Measurements from ENCODE around the gene ACTR1B. TPM values are rescaled to one million over a fixed set of nuclear protein-coding genes. Genes with fewer than 3 reads are reported as not detected.
"Not testable (repeated sequence)": the region's sequence is repeated elsewhere in the genome, so short reads cannot be mapped to it uniquely, and the experiment has no call there.

Gene ACTR1B
- polyA plus RNA-seq, 1 experiment: 26.4 TPM

- peak within 1 kb of the TSS; percentile 97 for H3K4me3 ChIP-seq (ENCODE audit: low read depth, low read length)
- TF ChIP-seq, protein P1, sequence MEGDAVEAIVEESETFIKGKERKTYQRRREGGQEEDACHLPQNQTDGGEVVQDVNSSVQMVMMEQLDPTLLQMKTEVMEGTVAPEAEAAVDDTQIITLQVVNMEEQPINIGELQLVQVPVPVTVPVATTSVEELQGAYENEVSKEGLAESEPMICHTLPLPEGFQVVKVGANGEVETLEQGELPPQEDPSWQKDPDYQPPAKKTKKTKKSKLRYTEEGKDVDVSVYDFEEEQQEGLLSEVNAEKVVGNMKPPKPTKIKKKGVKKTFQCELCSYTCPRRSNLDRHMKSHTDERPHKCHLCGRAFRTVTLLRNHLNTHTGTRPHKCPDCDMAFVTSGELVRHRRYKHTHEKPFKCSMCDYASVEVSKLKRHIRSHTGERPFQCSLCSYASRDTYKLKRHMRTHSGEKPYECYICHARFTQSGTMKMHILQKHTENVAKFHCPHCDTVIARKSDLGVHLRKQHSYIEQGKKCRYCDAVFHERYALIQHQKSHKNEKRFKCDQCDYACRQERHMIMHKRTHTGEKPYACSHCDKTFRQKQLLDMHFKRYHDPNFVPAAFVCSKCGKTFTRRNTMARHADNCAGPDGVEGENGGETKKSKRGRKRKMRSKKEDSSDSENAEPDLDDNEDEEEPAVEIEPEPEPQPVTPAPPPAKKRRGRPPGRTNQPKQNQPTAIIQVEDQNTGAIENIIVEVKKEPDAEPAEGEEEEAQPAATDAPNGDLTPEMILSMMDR (IDR thresholded peaks at IDR 0.05; ENCODE audit: low read depth, low read length): no peak
- POLR2A ChIA-PET: interaction anchor here (0.9 to 1.8 kb wide), 5 partner anchors 15 to 56 kb away, joined by 3 to 33 read pairs (median 12); partner anchors contain the start of genes ACTR1B and ANKRD36B
- H3K9me3 ChIP-seq (ENCODE audit: control insufficient read depth, insufficient read depth, low read length): peaks cover 3% of the 10 kb centered on the region; the same call in 1 of the 2 replicates
- CTCF ChIA-PET: interaction anchor here (0.6 to 3.2 kb wide), 8 partner anchors 16 to 184 kb away, joined by 3 to 14 read pairs (median 4); partner anchors contain the start of gene ACTR1B
- DNase-seq (ENCODE audit: low read depth, low spot score): peak; percentile 92
- no peaks in the 10 kb centered on the region for H3K27me3 ChIP-seq (ENCODE audit: control insufficient read depth, insufficient read depth, low read length)
- peak within 1 kb of the TSS; percentile 49 for H3K27ac ChIP-seq (ENCODE audit: low read depth, low read length)
Observed at GRCh38 chr2:97645695-97646629, 17.9 kb downstream of the ACTR1B start, which contains the start of gene COX5B. Gene COX5B, plus strand, starts transcription at chr2:97646062. Its CDS starts 25 bp downstream, at chr2:97646087.

GRCh38 chr2:97645112-97645694 is 18.6 kb downstream of the ACTR1B start:
- Histone ChIP-seq H3K4me3 (ENCODE audit: low read depth, low read length) (peak overlapping the region; percentile 46), H3K27ac (ENCODE audit: low read depth, low read length) (peak overlapping the region; percentile 49), H3K9me3 (ENCODE audit: control insufficient read depth, insufficient read depth, low read length) (peaks cover 3% of the 10 kb centered on the region; the same call in 1 of the 2 replicates), H3K27me3 (ENCODE audit: control insufficient read depth, insufficient read depth, low read length) (no peaks in the 10 kb centered on the region)
- CTCF ChIA-PET: interaction anchor here (0.6 to 3.2 kb wide), 5 partner anchors 17 to 185 kb away, joined by 3 to 14 read pairs (median 4); partner anchors contain the start of gene ACTR1B
- no peak for DNase-seq (ENCODE audit: low read depth, low spot score)
- TF ChIP-seq, protein P1 (IDR thresholded peaks at IDR 0.05; ENCODE audit: low read depth, low read length): no peak
- POLR2A ChIA-PET: interaction anchor here (0.9 to 1.8 kb wide), 5 partner anchors 15 to 55 kb away, joined by 3 to 33 read pairs (median 12); partner anchors contain the start of genes ACTR1B and ANKRD36B

GRCh38 chr2:97644023-97644717 is 19.7 kb downstream of the ACTR1B start:
- no peak for DNase-seq (ENCODE audit: low read depth, low spot score)
- POLR2A ChIA-PET: no interaction called here
- Histone ChIP-seq H3K27me3 (ENCODE audit: control insufficient read depth, insufficient read depth, low read length) (no peaks in the 10 kb centered on the region), H3K27ac (ENCODE audit: low read depth, low read length) (no peak overlapping the region), H3K9me3 (ENCODE audit: control insufficient read depth, insufficient read depth, low read length) (peaks cover 3% of the 10 kb centered on the region; the same call in 1 of the 2 replicates), H3K4me3 (ENCODE audit: low read depth, low read length) (no peak overlapping the region)
- CTCF ChIA-PET: interaction anchor here (0.8 to 3.2 kb wide), 2 partner anchors 54 to 56 kb away, joined by 3 to 10 read pairs; no protein-coding TSS in a partner anchor
- TF ChIP-seq, protein P1 (IDR thresholded peaks at IDR 0.05; ENCODE audit: low read depth, low read length): no peak

DNA sequence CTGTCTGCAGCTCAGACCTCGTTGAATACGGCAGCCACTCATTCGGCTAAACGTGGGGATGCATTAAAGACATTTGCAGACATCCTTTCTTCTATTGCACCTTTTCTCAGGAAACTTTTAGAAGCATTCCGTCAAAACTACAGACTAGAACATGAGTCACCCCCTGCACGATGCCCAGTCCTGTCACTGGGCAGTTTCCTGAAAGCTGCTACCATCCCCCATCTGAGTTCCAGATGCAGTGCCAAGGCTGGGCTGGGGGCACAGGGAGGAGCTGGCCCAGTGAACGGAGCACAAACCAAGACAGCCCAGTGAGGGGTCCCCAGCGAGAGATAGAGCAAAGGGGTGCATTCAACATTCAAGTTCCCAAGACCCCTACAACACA is 37.8 kb downstream of the ACTR1B start:
- H3K4me3 ChIP-seq (ENCODE audit: low read depth, low read length); H3K9me3 ChIP-seq (ENCODE audit: control insufficient read depth, insufficient read depth, low read length); DNase-seq (ENCODE audit: low read depth, low spot score); POLR2A ChIA-PET; CTCF ChIA-PET; H3K27me3 ChIP-seq (ENCODE audit: control insufficient read depth, insufficient read depth, low read length); H3K27ac ChIP-seq (ENCODE audit: low read depth, low read length): not testable (repeated sequence)

GRCh38 chr2:97625354-97626048 is 38.3 kb downstream of the ACTR1B start:
- H3K27ac ChIP-seq (ENCODE audit: low read depth, low read length); H3K27me3 ChIP-seq (ENCODE audit: control insufficient read depth, insufficient read depth, low read length); H3K9me3 ChIP-seq (ENCODE audit: control insufficient read depth, insufficient read depth, low read length); DNase-seq (ENCODE audit: low read depth, low spot score); POLR2A ChIA-PET; H3K4me3 ChIP-seq (ENCODE audit: low read depth, low read length); CTCF ChIA-PET: not testable (repeated sequence)

GRCh38 chr2:97622976-97623375 is 40.9 kb downstream of the ACTR1B start:
- DNase-seq (ENCODE audit: low read depth, low spot score); H3K4me3 ChIP-seq (ENCODE audit: low read depth, low read length); H3K27me3 ChIP-seq (ENCODE audit: control insufficient read depth, insufficient read depth, low read length); H3K27ac ChIP-seq (ENCODE audit: low read depth, low read length); POLR2A ChIA-PET; H3K9me3 ChIP-seq (ENCODE audit: control insufficient read depth, insufficient read depth, low read length): not testable (repeated sequence)
- CTCF ChIA-PET: interaction anchor here (1.1 kb wide), 1 partner anchor 78 kb away, joined by 3 read pairs; no protein-coding TSS in a partner anchor

- CTCF ChIA-PET; H3K4me3 ChIP-seq (ENCODE audit: low read depth, low read length); POLR2A ChIA-PET; H3K9me3 ChIP-seq (ENCODE audit: control insufficient read depth, insufficient read depth, low read length); DNase-seq (ENCODE audit: low read depth, low spot score); H3K27ac ChIP-seq (ENCODE audit: low read depth, low read length); H3K27me3 ChIP-seq (ENCODE audit: control insufficient read depth, insufficient read depth, low read length): not testable (repeated sequence)
Observed at GRCh38 chr2:97620492-97620891, 43.4 kb downstream of the ACTR1B start.

Measured in AG04450 (cell line).